ENCODE data around the gene NEK6. TPM values are rescaled to one million over a fixed set of nuclear protein-coding genes. Genes with fewer than 3 reads are reported as not detected.
A peak's percentile ranks its signal among the peaks of the same experiment; 100 is the strongest.

The NEK6 gene
- total RNA-seq = 125 TPM
- long read RNA-seq, transcript NEK6-215 (10 exons, 2,580 nt) = minor isoform, 8 of 195 reads
- long read RNA-seq, transcript NEK6-201 (10 exons, 3,447 nt) = major isoform, 76 of 195 reads
- long read RNA-seq, transcript NEK6-214 (10 exons, 2,573 nt) = minor isoform, 15 of 195 reads
- long read RNA-seq, partial matches to known transcripts = 17 of 195 reads
- long read RNA-seq, other reads (novel, unspliced or antisense) = 75 of 195 reads

DNA sequence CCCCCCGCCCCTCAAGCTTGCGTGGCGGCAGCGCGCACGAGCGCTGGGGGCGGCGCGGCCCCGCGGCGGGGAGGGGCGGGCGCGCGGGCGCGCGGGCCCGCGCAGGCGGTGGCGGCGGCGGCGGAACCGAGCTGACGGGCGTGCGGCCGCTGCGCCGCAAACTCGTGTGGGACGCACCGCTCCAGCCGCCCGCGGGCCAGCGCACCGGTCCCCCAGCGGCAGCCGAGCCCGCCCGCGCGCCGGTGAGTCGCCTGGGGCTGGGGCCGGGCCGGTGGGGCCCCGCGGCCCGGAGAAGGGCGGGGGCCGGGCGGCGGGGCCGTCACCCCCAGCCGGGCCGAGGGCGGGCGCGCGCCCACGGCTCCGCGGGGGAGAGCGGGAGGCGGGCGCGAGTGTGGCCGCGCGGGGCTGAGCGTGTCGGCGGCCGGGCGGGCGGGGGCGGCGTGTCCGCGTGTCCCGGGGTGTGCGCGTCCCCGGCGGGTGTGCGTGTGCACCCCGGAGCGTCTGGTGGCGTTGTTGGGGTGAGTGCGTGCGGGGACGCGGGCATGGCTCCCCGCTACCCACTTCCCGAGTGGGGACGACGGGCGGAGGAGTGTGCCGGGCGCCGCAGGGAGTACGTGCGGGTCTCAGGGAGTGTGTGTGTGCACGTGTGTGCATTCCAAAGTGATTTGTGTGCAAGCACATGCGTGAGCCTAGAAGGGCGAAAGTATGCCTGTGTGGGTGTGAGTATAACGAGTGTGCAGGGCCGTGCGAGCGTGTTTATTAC, at the start of gene NEK6:
Gene NEK6, plus strand, starts transcription at position 106 of the 763 bp plus-strand sequence. CDS start 44,016 bp downstream, outside the sequence.
- Histone ChIP-seq H3K27me3 (ENCODE audit: low read depth) (no peaks in the 10 kb centered on the region), H3K27ac (peak within 1 kb of the TSS; percentile 92), H3K4me1 (peaks cover 36% of the 10 kb centered on the region), H3K9me3 (no peaks in the 10 kb centered on the region), H3K4me3 (peak within 1 kb of the TSS; percentile 93), H3K36me3 (peaks cover 2% of the 10 kb centered on the region)
- ATAC-seq (peak; percentile 64 to 73), DNase-seq (peak; percentile 73)
- TF ChIP-seq, protein P1, sequence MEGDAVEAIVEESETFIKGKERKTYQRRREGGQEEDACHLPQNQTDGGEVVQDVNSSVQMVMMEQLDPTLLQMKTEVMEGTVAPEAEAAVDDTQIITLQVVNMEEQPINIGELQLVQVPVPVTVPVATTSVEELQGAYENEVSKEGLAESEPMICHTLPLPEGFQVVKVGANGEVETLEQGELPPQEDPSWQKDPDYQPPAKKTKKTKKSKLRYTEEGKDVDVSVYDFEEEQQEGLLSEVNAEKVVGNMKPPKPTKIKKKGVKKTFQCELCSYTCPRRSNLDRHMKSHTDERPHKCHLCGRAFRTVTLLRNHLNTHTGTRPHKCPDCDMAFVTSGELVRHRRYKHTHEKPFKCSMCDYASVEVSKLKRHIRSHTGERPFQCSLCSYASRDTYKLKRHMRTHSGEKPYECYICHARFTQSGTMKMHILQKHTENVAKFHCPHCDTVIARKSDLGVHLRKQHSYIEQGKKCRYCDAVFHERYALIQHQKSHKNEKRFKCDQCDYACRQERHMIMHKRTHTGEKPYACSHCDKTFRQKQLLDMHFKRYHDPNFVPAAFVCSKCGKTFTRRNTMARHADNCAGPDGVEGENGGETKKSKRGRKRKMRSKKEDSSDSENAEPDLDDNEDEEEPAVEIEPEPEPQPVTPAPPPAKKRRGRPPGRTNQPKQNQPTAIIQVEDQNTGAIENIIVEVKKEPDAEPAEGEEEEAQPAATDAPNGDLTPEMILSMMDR (IDR thresholded peaks at IDR 0.05) = no peak
- intact Hi-C loops (cut with DNase I) = no loop called here

DNA sequence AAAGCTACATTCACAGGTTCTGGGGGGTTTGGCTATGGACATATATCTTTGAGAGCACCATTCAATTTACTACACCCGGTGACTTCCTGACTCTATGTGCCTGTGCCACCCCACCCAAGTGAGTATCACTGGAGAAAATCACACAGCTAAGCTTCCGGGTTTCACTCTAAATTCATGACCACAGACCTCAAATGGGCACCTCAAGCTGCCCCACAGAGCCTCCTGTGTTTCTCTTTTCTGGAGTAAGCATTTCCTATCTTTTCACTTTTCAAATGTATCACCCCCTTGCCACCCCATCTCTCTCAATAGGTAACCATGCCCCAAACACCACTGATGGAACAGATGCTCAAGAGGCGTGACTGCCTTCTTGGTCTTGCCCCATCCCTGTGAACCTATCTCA, 49.2 kb upstream of the NEK6 start:
- intact Hi-C loops (cut with DNase I) = no loop called here
- Histone ChIP-seq H3K36me3 (no peaks in the 10 kb centered on the region), H3K27me3 (ENCODE audit: low read depth) (no peaks in the 10 kb centered on the region), H3K4me3 (no peak overlapping the region), H3K27ac (no peak overlapping the region), H3K9me3 (no peaks in the 10 kb centered on the region), H3K4me1 (peaks cover 8% of the 10 kb centered on the region)
- DNase-seq = no peak
- ATAC-seq = no peak
- TF ChIP-seq, protein P1 (IDR thresholded peaks at IDR 0.05) = no peak

DNA sequence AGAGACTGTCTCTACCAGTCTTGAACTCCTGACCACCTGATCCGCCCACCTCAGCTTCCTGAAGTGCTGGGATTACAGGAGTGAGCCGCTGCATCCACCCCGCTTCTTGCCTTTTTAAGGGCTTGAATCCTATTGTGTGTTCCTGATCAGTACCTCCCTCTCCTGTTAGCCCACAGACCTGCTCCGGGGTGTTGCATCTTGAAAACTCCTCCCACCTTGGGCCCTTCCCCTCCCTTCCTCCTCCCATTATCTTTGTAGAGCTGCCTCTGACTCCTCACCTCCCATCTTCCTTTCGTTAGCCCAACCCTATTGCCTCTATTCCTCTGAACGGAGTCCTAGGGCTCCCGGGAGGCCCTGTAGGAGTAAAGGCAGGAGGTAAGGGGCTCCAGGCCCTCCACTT, 48.5 kb upstream of the NEK6 start:
- intact Hi-C loops (cut with DNase I) = no loop called here
- Histone ChIP-seq H3K4me3 (no peak overlapping the region), H3K27ac (no peak overlapping the region), H3K9me3 (no peaks in the 10 kb centered on the region), H3K36me3 (no peaks in the 10 kb centered on the region), H3K4me1 (peaks cover 13% of the 10 kb centered on the region), H3K27me3 (ENCODE audit: low read depth) (no peaks in the 10 kb centered on the region)
- DNase-seq = no peak
- TF ChIP-seq, protein P1 (IDR thresholded peaks at IDR 0.05) = no peak
- ATAC-seq = no peak

GRCh38 chr9:124209774-124210173, 48.0 kb upstream of the NEK6 start:
- TF ChIP-seq, protein P1 (IDR thresholded peaks at IDR 0.05) = no peak

GRCh38 chr9:124210697-124211096, 47.1 kb upstream of the NEK6 start:
- ATAC-seq (no peak), DNase-seq (no peak)
- TF ChIP-seq, protein P1 (IDR thresholded peaks at IDR 0.05) = no peak
- intact Hi-C loops (cut with DNase I) = no loop called here
- Histone ChIP-seq H3K9me3 (no peaks in the 10 kb centered on the region), H3K27me3 (ENCODE audit: low read depth) (no peaks in the 10 kb centered on the region), H3K36me3 (no peaks in the 10 kb centered on the region), H3K4me1 (peaks cover 27% of the 10 kb centered on the region), H3K4me3 (no peak overlapping the region), H3K27ac (no peak overlapping the region)

More at GRCh38 chr9:124209774-124210173, 48.0 kb upstream of the NEK6 start:
- intact Hi-C loops (cut with DNase I) = no loop called here
- Histone ChIP-seq H3K36me3 (no peaks in the 10 kb centered on the region), H3K4me1 (peaks cover 18% of the 10 kb centered on the region), H3K4me3 (no peak overlapping the region), H3K27ac (no peak overlapping the region), H3K9me3 (no peaks in the 10 kb centered on the region), H3K27me3 (ENCODE audit: low read depth) (no peaks in the 10 kb centered on the region)
- DNase-seq = no peak
- no peak for ATAC-seq

Data from lower lobe of right lung (tissue), 2 donors.